Activated naive CD4-positive, alpha-beta T cell treated with anti-CD3 and anti-CD28 coated beads for 36 hours (primary cell): ENCODE data around the gene SMIM14. TPM values are rescaled to one million over a fixed set of nuclear protein-coding genes. Genes with fewer than 3 reads are reported as not detected.

Experiments used
- CTCF ChIA-PET: fragments of 350-600 bp; sonication (Branson Sonifier 250); formaldehyde crosslinking; loops from one replicate; lab custom pipeline; 2021; ENCODE audit warnings: antibody characterized with exemption; lab: Charles Lee
- DNase-seq: peaks from one replicate; pipeline ENCODE4 v3.0.0-alpha.2; 2020
- H3K27ac Mint-ChIP-seq: one replicate; pipeline ENCODE4 v1.8.0; 2021; ENCODE audit warnings: mild to moderate bottlenecking, mixed read lengths
- H3K27me3 Mint-ChIP-seq: one replicate; pipeline ENCODE4 v1.8.0; 2021; ENCODE audit warnings: low read depth, mixed read lengths
- H3K36me3 Mint-ChIP-seq: one replicate; pipeline ENCODE4 v1.8.0; 2021; ENCODE audit warnings: low read depth, mixed read lengths
- H3K4me1 Mint-ChIP-seq: one replicate; pipeline ENCODE4 v1.8.0; 2021; ENCODE audit warnings: low read depth, mixed read lengths
- H3K4me3 Mint-ChIP-seq: one replicate; pipeline ENCODE4 v1.8.0; 2021; ENCODE audit warnings: mild to moderate bottlenecking, moderate library complexity, mixed read lengths
- H3K9me3 Mint-ChIP-seq: one replicate; pipeline ENCODE4 v1.8.0; 2021; ENCODE audit warnings: mixed read lengths
- intact Hi-C: fragments of 100-400 bp; cut with micrococcal nuclease; formaldehyde crosslinking; loops from one replicate; pipeline ENCODE4 v1.15.1; 2023
- total RNA-seq, 2 experiments: library from RNA; stranded (reverse); gene quantifications; one replicate each; pipeline ENCODE4 v1.2.3, GENCODE V29; 2021

The SMIM14 gene
- total RNA-seq, 2 experiments from 2014 or later = 2.7 to 3.9 TPM

DNA sequence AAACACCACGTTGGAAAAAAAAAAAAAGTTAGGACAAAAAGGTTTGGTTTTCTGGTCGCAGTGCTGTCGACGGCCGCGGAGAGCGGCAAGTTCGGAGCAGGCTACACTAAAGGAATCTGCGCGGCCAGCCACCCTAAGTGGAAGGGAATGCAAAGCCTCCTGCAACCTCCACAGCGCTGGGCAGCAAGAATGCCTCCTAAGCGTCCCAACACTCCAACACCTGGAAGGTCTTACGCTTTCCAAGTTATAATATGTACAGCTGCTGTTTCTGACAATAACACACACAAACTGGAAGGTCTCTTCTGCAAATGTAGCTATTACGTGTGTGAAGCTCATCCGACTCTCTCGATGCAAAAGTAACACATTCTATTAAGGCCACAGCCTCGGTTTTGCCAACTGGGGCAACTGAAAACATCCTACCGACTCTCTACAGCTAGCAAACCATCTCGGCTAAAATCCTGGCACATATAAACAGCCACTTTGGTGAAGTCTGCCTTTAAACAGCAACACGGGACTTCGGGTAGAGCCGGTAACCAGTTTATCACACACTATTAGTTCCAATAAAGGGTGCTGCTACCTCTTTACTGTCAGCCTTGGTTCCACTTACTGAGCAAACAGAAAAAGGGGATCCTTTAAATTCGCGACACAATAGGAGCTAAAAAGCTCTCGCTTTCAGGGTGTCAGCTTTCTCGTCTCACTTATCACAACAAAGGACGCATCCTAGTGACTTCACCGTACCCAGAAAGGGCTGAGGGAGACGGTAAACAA lies 895 bp downstream of the SMIM14 start:
- no peaks in the 10 kb centered on the region for H3K36me3 Mint-ChIP-seq
- intact Hi-C loops = loop anchor here (1.0 to 5.0 kb wide), 6 partner anchors 13 to 420 kb away; partner anchors contain the start of genes N4BP2, PDS5A and UGDH
- no peaks in the 10 kb centered on the region for H3K27me3 Mint-ChIP-seq
- DNase-seq = peak; percentile 26
- peak overlapping the region; percentile 85 for H3K4me3 Mint-ChIP-seq
- CTCF ChIA-PET = interaction anchor here (0.6 to 2.1 kb wide), 3 partner anchors 23 to 169 kb away, joined by 3 to 10 read pairs (median 3); no protein-coding TSS in a partner anchor
- H3K27ac Mint-ChIP-seq = no peak overlapping the region
- no peaks in the 10 kb centered on the region for H3K9me3 Mint-ChIP-seq
- H3K4me1 Mint-ChIP-seq = peaks cover 24% of the 10 kb centered on the region

DNA sequence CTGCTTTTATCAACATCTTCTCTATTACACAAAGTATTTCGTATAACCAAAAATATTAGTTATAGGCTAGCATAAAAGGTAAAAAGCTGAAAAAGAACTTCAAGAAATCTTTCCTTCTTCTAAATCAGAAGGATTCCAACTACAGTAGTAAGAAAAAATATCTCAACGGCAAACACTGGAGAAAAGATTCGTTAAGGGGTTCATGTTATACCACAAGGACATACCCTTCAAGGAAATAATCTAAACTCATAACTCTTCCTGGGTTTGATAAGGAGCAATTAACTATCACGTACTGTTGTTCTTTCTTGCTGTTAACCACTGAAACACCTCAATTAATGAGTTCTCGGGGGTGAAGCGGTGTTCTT lies 1.5 kb downstream of the SMIM14 start:
- no peak for DNase-seq
- Mint-ChIP-seq H3K27ac (no peak overlapping the region), H3K4me1 (peaks cover 24% of the 10 kb centered on the region), H3K36me3 (no peaks in the 10 kb centered on the region), H3K27me3 (no peaks in the 10 kb centered on the region), H3K9me3 (no peaks in the 10 kb centered on the region), H3K4me3 (peak overlapping the region; percentile 85)
- CTCF ChIA-PET = interaction anchor here (0.6 to 2.1 kb wide), 2 partner anchors 23 to 168 kb away, joined by 3 to 10 read pairs; no protein-coding TSS in a partner anchor
- intact Hi-C loops = loop anchor here (5.0 kb wide), 1 partner anchor 420 kb away; the partner anchor contains the start of gene N4BP2

DNA sequence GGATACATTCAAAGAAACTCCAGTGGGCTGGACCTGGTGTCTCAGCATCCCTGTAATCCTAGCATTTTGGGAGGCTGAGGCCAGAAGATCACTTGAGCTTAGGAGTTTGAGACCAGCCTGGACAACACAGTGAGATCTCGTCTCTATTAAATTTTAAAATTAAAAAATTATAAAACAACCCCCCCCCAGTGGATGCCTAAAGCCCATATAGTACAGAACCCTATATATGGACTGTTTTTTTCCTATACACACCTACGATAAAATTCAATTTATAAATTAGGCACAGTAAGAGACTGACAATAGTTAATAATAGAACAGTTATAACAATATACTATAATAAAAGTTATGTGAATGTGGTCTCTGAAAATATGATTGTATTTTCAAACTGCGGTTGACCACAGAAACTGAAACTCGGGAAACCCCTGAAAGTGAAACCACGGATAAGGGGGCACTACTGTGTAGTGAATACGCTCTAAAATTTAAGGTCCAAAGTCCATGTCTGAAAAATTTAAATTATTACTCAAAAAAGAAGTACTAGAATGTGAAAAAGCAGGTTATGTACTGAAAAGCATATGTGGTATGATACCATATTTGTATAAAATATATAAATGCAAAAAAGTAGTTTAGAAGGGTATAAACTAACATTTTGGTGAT lies 2.0 kb downstream of the SMIM14 start:
- Mint-ChIP-seq H3K27me3 (no peaks in the 10 kb centered on the region), H3K27ac (no peak overlapping the region), H3K9me3 (no peaks in the 10 kb centered on the region), H3K4me3 (no peak overlapping the region), H3K4me1 (peaks cover 24% of the 10 kb centered on the region), H3K36me3 (no peaks in the 10 kb centered on the region)
- intact Hi-C loops = loop anchor here (5.0 kb wide), 1 partner anchor 421 kb away; the partner anchor contains the start of gene N4BP2
- no peak for DNase-seq
- CTCF ChIA-PET = no interaction called here

DNA sequence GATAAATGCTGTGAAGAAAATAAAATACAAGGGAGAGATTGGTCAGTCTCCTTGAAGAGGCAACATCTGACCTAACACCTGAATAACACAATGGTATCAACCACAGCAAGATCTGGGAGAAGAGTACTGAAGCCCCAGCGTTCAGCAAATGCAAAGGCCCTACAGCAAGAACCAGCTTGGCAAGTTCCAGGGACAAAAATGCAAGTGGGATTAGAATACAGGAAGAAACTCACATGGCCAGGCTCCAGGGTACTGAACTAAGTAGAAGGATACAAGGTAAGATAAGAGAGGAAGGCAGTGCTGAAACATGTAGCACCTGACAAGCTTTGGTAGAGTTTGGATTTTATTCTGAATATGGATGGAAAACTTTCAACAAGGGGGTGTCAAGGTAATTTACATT lies 3.6 kb downstream of the SMIM14 start:
- CTCF ChIA-PET = interaction anchor here (1.0 kb wide), 1 partner anchor 166 kb away, joined by 3 read pairs; no protein-coding TSS in a partner anchor
- Mint-ChIP-seq H3K27ac (no peak overlapping the region), H3K9me3 (no peaks in the 10 kb centered on the region), H3K36me3 (no peaks in the 10 kb centered on the region), H3K4me1 (peaks cover 20% of the 10 kb centered on the region), H3K4me3 (no peak overlapping the region), H3K27me3 (no peaks in the 10 kb centered on the region)
- intact Hi-C loops = loop anchor here (5.0 kb wide), 1 partner anchor 422 kb away; the partner anchor contains the start of gene N4BP2
- no peak for DNase-seq

DNA sequence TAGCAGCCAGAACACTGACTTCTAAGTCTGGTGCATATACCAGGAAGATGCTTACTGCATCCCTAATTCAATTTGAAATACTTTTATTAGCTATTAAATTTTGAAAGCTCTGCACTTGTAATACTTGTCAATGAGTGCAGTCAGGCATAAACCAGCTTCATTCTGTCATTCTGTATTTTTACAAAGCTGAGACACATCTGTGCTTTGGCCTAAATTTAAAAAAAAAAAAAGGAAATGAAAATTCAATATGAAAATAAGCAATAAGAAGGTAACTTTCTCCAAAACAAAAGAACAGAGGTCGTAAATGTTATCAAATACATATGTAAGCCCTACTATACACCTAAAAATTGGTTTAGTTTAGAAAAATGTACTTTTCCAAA lies 7.0 kb downstream of the SMIM14 start:
- no peaks in the 10 kb centered on the region for H3K9me3 Mint-ChIP-seq
- no peak overlapping the region for H3K27ac Mint-ChIP-seq
- H3K4me3 Mint-ChIP-seq = no peak overlapping the region
- DNase-seq = no peak
- no peaks in the 10 kb centered on the region for H3K36me3 Mint-ChIP-seq
- intact Hi-C loops = no loop called here
- CTCF ChIA-PET = interaction anchor here (1.1 kb wide), 1 partner anchor 77 kb away, joined by 5 read pairs; no protein-coding TSS in a partner anchor
- H3K4me1 Mint-ChIP-seq = peaks cover 5% of the 10 kb centered on the region
- H3K27me3 Mint-ChIP-seq = no peaks in the 10 kb centered on the region

DNA sequence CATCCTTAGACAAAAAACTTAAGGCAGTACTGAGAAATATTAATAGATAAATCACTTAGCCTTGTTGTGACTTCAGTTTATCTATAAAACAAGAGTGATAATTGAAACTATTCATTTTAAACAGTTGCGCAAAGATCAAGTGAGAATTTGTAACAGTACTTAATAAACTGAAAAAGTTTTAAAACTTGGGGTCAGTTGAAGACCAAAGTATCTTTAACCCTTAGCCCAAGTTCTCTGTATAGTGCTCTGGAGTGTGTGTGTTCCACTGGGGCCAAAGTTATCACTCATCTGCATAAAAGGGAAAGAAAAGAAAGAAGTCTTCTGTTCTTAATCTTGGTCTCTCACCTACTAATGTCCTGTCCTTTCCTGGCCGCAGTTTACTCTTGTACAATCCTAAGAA lies 11.3 kb downstream of the SMIM14 start:
- intact Hi-C loops = no loop called here
- CTCF ChIA-PET = no interaction called here
- H3K9me3 Mint-ChIP-seq = no peaks in the 10 kb centered on the region

DNA sequence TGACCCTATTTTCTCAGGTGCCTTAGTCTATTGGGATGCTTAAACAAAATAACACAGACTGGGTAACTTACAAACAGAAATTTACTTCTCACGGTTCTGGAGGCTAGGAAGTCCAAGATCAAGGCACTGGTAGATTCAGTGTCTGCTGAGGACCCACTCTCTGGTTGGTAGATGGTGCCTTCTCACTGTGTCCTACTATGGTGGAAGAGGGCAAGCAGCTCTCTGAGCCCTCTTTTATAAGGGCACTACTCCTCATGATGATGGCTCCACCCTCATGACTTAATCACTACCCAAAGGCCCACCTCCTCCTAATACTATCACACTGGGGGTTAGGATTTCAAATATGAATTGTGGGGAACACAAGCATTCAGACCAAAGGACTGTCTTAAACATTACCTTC lies 11.8 kb downstream of the SMIM14 start:
- H3K27ac Mint-ChIP-seq = no peak overlapping the region
- no peak for DNase-seq
- CTCF ChIA-PET = no interaction called here

More for the DNA sequence above, 11.3 kb downstream of the SMIM14 start:
- Mint-ChIP-seq H3K36me3 (no peaks in the 10 kb centered on the region), H3K27ac (no peak overlapping the region), H3K27me3 (no peaks in the 10 kb centered on the region), H3K4me3 (no peak overlapping the region), H3K4me1 (peaks cover 10% of the 10 kb centered on the region)
- DNase-seq = no peak

DNA sequence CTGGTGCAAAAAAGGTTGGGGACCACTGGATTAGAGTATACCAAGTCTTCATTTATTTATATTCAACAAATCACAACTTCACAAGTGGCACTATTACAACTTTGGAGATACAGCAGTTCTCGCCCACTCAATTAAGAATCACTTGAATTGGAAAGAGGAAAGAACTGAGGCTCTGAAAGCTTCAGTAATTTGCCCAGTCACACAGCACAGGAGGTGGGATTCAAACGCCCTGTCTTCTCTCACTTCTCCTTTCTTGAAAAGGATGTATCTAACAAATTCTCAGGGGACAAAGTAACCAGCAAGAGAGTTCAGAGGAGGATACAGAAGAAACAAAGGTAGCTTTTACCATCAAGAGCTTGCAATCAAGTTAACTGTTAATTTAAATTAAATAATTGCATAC lies 12.4 kb downstream of the SMIM14 start:
- Mint-ChIP-seq H3K27ac (no peak overlapping the region), H3K4me1 (peaks cover 10% of the 10 kb centered on the region)

More for the DNA sequence above, 11.8 kb downstream of the SMIM14 start:
- Mint-ChIP-seq H3K9me3 (no peaks in the 10 kb centered on the region), H3K27me3 (no peaks in the 10 kb centered on the region), H3K4me1 (peaks cover 10% of the 10 kb centered on the region), H3K4me3 (no peak overlapping the region), H3K36me3 (no peaks in the 10 kb centered on the region)
- intact Hi-C loops = no loop called here

DNA sequence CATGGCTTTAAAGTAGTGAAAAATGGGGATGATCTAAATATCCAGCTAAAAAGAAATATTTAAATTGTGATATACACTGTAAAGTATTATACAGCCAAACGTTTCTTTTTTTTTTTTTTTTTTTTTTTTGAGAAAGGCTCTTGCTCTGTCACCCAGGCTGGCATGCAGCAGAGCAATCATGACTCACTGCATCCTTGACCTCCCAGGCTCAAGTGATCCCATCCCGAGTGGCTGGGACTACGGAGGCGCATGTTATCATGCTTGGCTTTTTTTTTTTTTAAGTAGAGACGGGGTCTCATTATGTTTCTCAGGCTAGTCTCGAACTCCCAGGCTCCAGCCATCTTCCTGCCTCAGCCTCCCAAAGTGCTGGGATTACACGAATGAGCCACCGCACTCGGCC lies 17.1 kb downstream of the SMIM14 start:
- Mint-ChIP-seq H3K27me3 (no peaks in the 10 kb centered on the region), H3K27ac (no peak overlapping the region), H3K9me3 (no peaks in the 10 kb centered on the region), H3K4me3 (no peak overlapping the region), H3K4me1 (peaks cover 10% of the 10 kb centered on the region), H3K36me3 (no peaks in the 10 kb centered on the region)
- no peak for DNase-seq
- CTCF ChIA-PET = no interaction called here
- intact Hi-C loops = loop anchor here (5.0 kb wide), 1 partner anchor 269 kb away; no protein-coding TSS in a partner anchor

More for the DNA sequence above, 12.4 kb downstream of the SMIM14 start:
- Mint-ChIP-seq H3K4me3 (no peak overlapping the region), H3K36me3 (no peaks in the 10 kb centered on the region), H3K9me3 (no peaks in the 10 kb centered on the region), H3K27me3 (no peaks in the 10 kb centered on the region)
- no peak for DNase-seq
- intact Hi-C loops = no loop called here
- CTCF ChIA-PET = interaction anchor here (0.6 kb wide), 1 partner anchor 215 kb away, joined by 3 read pairs; no protein-coding TSS in a partner anchor

DNA sequence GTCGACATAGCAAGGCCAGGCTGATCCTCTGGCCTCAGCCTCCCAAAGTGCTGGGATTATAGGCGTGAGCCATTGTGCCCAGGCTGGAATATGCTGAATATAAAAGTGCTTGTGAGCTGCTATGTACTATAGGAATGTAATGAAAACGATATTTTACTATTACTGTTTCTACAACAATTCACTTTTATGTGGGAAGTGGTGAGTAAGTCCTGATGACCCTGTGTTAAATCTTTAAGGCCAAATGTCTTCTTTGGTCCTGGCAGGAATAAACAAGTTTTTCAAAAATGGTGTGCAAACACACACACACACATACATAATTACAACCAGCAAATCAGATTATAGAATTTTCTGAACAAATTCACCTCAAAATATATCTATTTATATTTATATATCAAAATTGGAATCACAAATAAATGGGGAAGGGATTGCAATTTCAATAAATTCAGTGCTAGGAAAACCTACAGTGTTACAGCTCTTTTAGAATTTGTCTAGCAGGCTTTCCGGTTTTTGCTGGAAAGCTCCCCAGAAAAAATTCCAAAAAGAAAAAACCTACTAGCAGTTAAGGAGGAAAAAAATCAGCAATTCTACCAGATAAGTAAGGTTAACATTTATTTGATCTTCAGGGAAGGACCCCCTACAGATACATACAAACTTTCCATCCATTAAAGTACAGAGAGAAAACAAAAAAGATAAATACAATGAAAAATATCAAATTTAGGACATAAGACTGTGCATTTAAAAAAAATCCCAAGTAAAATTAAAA lies 17.9 kb downstream of the SMIM14 start:
- H3K4me1 Mint-ChIP-seq = peaks cover 10% of the 10 kb centered on the region
- CTCF ChIA-PET = no interaction called here
- H3K4me3 Mint-ChIP-seq = no peak overlapping the region
- H3K27me3 Mint-ChIP-seq = no peaks in the 10 kb centered on the region
- H3K36me3 Mint-ChIP-seq = no peaks in the 10 kb centered on the region
- H3K9me3 Mint-ChIP-seq = no peaks in the 10 kb centered on the region
- DNase-seq = no peak
- no peak overlapping the region for H3K27ac Mint-ChIP-seq
- intact Hi-C loops = loop anchor here (5.0 kb wide), 1 partner anchor 268 kb away; no protein-coding TSS in a partner anchor

DNA sequence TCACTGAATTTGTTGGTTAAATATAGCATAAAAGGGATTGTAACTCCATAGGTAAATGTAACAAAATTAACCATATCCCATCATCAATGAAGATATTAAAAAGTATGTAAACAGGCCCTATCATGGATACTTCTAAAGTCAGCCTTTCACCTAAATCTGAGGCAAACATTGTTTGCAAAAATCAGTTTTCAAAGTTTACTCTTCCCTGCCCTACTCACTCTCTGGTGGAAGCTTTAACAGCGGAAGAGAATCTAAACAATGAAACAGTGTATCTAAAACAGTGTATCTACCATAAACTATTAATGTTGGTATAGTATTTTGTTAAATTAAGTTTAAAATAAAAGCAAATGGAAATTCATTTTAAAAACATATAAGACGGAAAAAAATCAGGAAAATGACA lies 21.1 kb downstream of the SMIM14 start:
- Mint-ChIP-seq H3K4me1 (no peaks in the 10 kb centered on the region), H3K27me3 (no peaks in the 10 kb centered on the region), H3K9me3 (no peaks in the 10 kb centered on the region), H3K4me3 (no peak overlapping the region), H3K27ac (no peak overlapping the region), H3K36me3 (no peaks in the 10 kb centered on the region)
- intact Hi-C loops = no loop called here
- CTCF ChIA-PET = no interaction called here
- no peak for DNase-seq

DNA sequence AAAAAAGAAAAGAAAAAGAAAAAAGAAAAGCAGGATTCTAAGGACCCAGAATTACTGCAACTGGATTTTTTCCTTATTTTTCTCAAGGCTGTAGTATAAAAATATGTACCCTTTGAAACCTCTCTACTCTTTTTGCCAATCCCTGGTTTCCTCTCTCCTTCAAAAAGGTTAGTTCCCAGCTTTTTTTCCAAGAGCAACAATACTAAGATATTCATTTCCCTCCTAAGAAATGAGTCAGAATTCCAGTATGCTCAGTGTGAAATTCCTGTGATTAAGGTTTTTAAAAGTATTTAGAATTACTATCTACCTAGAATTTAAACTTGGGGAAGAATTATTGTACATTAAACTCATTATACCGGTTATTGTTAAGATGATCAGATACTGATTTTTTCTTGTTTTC lies 22.0 kb downstream of the SMIM14 start:
- Mint-ChIP-seq H3K4me1 (no peaks in the 10 kb centered on the region), H3K36me3 (no peaks in the 10 kb centered on the region), H3K27ac (no peak overlapping the region), H3K4me3 (no peak overlapping the region), H3K9me3 (no peaks in the 10 kb centered on the region), H3K27me3 (no peaks in the 10 kb centered on the region)
- intact Hi-C loops = no loop called here
- DNase-seq = no peak
- CTCF ChIA-PET = no interaction called here
